MM.1S (cell line): Measurements from ENCODE around the gene DUS3L.

Experiments used
- EZH2 ChIP-seq: fragments of 300-600 bp; sonication (generic); optimal IDR thresholded peaks from 2 replicates; pipeline ENCODE3; 2017; ENCODE audit warnings: low read depth, mild to moderate bottlenecking, antibody characterized with exemption, low read length, mixed read lengths
- TF ChIP-seq, protein P1 (sequence below): fragments of 300-600 bp; sonication (generic); IDR thresholded peaks from 2 replicates; pipeline ENCODE4 v1.5.1; 2016; ENCODE audit warnings: antibody characterized with exemption, low read length, mixed read lengths

DNA sequence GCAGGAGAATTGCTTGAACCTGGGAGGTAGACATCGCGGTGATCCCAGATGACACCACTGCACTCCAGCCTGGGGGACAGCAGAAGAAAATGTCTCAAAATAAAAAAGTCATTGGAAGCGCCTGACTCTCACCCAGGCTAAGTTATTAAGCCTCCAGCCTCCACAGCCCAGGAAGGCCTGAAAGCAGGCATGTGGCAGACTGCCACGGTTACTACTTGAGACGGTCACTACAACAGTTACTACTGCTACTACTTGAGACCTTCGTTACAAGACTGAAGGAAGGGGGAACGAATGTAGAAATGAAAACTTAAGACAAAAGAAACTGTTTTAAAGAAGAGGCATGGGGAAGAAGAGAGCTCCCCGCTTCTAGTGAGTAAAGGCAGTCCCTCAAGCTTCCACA lies 16.0 kb downstream of the DUS3L start:
- TF ChIP-seq, protein P1, sequence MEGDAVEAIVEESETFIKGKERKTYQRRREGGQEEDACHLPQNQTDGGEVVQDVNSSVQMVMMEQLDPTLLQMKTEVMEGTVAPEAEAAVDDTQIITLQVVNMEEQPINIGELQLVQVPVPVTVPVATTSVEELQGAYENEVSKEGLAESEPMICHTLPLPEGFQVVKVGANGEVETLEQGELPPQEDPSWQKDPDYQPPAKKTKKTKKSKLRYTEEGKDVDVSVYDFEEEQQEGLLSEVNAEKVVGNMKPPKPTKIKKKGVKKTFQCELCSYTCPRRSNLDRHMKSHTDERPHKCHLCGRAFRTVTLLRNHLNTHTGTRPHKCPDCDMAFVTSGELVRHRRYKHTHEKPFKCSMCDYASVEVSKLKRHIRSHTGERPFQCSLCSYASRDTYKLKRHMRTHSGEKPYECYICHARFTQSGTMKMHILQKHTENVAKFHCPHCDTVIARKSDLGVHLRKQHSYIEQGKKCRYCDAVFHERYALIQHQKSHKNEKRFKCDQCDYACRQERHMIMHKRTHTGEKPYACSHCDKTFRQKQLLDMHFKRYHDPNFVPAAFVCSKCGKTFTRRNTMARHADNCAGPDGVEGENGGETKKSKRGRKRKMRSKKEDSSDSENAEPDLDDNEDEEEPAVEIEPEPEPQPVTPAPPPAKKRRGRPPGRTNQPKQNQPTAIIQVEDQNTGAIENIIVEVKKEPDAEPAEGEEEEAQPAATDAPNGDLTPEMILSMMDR = no peak
- TF ChIP-seq EZH2 = no peak
